Activated CD4-positive, alpha-beta T cell treated with anti-CD3 and anti-CD28 coated beads, Interleukin-2, Interleukin-4, amounts not matched to agents 100 ng/mL and 50 ng/mL, durations not matched to agents 16 hours and 8 hours (primary cell): ENCODE measurements around the gene NACC1.
"Not testable (repeated sequence)": the region's sequence is repeated elsewhere in the genome, so short reads cannot be mapped to it uniquely, and the experiment has no call there.

ENCODE experiments used
- DNase-seq: peaks from one replicate; pipeline ENCODE4 v3.0.0-alpha.2; 2020; ENCODE audit warnings: low spot score

NACC1 gene

GRCh38 chr19:13164343-13165161 lies 46.5 kb downstream of the NACC1 start:
- DNase-seq: peak; percentile 37

- DNase-seq: no peak
These were observed 47.3 kb downstream of the NACC1 start for GRCh38 chr19:13165162-13165997.

- not testable (repeated sequence) for DNase-seq
These were observed 48.1 kb downstream of the NACC1 start for GRCh38 chr19:13166151-13166550.

- no peak for DNase-seq
These were observed 51.7 kb downstream of the NACC1 start for GRCh38 chr19:13169769-13170168.

- no peak for DNase-seq
These were observed 53.1 kb downstream of the NACC1 start for GRCh38 chr19:13171146-13171545.

- DNase-seq: no peak
These were observed 54.5 kb downstream of the NACC1 start for GRCh38 chr19:13172346-13173138.

- no peak for DNase-seq
These were observed 55.2 kb downstream of the NACC1 start for GRCh38 chr19:13173139-13173737.

GRCh38 chr19:13176345-13176744 lies 58.3 kb downstream of the NACC1 start:
- DNase-seq: no peak

- not testable (repeated sequence) for DNase-seq
These were observed 59.5 kb downstream of the NACC1 start for GRCh38 chr19:13177584-13177983.

- not testable (repeated sequence) for DNase-seq
These were observed 60.2 kb downstream of the NACC1 start for GRCh38 chr19:13178291-13178690.

- DNase-seq: no peak
These were observed 63.8 kb downstream of the NACC1 start for GRCh38 chr19:13181747-13182388.

GRCh38 chr19:13184926-13185325 lies 66.9 kb downstream of the NACC1 start:
- not testable (repeated sequence) for DNase-seq

- DNase-seq: not testable (repeated sequence)
These were observed 67.9 kb downstream of the NACC1 start for GRCh38 chr19:13185763-13186657.

GRCh38 chr19:13186688-13187087 lies 68.6 kb downstream of the NACC1 start:
- DNase-seq: not testable (repeated sequence)

GRCh38 chr19:13187419-13187818 lies 69.4 kb downstream of the NACC1 start:
- DNase-seq: no peak

- DNase-seq: no peak
These were observed 71.5 kb downstream of the NACC1 start for GRCh38 chr19:13189600-13189999.
